ENCODE results near the gene PIP4K2A.

DNA sequence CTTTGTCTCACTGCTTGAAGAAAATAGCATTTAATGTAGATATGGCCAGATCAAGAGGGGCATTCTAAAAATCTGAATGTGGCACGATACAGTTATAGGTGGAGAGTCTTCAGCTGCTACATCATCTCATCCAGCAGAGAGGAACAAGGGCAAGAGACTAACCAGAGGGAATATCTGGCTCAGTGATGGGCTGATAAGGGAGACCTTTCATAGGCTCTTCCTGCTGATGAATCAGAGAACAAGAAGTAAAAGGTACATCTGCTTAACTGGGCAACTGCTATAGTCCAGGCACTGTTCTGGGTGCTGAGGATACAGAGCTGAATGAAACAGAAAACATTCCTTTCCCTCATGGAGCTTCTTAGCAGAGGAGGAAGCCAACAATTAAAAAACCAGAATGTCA, 37.9 kb downstream of the PIP4K2A start:
- TF ChIP-seq, protein P1, sequence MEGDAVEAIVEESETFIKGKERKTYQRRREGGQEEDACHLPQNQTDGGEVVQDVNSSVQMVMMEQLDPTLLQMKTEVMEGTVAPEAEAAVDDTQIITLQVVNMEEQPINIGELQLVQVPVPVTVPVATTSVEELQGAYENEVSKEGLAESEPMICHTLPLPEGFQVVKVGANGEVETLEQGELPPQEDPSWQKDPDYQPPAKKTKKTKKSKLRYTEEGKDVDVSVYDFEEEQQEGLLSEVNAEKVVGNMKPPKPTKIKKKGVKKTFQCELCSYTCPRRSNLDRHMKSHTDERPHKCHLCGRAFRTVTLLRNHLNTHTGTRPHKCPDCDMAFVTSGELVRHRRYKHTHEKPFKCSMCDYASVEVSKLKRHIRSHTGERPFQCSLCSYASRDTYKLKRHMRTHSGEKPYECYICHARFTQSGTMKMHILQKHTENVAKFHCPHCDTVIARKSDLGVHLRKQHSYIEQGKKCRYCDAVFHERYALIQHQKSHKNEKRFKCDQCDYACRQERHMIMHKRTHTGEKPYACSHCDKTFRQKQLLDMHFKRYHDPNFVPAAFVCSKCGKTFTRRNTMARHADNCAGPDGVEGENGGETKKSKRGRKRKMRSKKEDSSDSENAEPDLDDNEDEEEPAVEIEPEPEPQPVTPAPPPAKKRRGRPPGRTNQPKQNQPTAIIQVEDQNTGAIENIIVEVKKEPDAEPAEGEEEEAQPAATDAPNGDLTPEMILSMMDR (IDR thresholded peaks at IDR 0.05) = no peak
- TF ChIP-seq EP300 (IDR thresholded peaks at IDR 0.05) (no peak), POLR2AphosphoS5 (IDR thresholded peaks at IDR 0.05) (no peak)
